ENCODE data around the gene PPM1K.

Gene PPM1K

DNA sequence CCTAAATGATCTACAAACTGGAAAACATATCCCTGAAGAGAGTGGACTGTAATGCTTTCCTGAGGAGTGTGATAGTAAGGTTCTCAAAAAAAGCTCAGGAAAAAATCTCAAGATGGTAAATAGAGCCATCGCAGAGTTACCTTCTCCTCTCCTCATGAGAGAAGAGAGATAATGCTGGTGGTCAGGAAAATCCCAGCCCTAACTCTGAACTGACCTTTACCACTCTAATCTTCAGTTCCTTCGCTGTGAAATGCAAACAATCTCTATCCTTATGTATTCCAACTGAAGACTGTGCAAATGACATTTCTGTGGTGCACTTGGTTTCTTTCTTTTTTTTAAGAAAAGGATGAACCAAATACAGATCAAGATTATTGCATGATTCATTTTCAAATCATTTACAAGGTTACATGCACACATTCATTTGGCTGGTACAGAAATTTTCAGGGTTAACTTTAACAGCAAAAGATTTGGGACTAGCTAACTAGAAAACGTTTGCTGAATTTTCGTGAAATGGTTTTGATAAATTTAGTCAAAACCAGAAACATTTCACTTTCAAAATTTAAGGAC lies 8.3 kb downstream of the PPM1K start:
- no peak overlapping the region for H3K27ac ChIP-seq

DNA sequence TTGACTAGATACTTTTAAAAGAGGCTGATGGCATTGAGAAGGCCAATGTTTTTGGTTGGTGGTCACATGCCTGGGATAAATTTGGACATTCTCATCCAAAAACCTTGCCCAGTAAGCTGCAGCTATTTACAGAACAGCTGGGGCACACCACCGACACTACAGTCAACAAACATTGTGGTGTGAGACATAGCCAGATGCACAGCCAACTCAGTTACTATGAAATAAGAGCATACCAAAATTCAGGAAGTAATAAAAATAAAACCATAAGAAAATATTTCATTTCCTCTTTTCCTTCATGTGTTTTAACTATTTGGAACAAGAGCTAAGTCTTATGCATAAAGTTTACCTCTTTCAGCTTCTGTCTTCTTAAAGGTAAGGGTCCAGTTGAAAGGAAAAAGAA lies 8.8 kb downstream of the PPM1K start:
- TF ChIP-seq, protein P1, sequence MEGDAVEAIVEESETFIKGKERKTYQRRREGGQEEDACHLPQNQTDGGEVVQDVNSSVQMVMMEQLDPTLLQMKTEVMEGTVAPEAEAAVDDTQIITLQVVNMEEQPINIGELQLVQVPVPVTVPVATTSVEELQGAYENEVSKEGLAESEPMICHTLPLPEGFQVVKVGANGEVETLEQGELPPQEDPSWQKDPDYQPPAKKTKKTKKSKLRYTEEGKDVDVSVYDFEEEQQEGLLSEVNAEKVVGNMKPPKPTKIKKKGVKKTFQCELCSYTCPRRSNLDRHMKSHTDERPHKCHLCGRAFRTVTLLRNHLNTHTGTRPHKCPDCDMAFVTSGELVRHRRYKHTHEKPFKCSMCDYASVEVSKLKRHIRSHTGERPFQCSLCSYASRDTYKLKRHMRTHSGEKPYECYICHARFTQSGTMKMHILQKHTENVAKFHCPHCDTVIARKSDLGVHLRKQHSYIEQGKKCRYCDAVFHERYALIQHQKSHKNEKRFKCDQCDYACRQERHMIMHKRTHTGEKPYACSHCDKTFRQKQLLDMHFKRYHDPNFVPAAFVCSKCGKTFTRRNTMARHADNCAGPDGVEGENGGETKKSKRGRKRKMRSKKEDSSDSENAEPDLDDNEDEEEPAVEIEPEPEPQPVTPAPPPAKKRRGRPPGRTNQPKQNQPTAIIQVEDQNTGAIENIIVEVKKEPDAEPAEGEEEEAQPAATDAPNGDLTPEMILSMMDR (conservative IDR thresholded peaks at IDR 0.05): no peak
- H3K27ac ChIP-seq: no peak overlapping the region

More for the DNA sequence above, 8.3 kb downstream of the PPM1K start:
- TF ChIP-seq, protein P1 (conservative IDR thresholded peaks at IDR 0.05): no peak

DNA sequence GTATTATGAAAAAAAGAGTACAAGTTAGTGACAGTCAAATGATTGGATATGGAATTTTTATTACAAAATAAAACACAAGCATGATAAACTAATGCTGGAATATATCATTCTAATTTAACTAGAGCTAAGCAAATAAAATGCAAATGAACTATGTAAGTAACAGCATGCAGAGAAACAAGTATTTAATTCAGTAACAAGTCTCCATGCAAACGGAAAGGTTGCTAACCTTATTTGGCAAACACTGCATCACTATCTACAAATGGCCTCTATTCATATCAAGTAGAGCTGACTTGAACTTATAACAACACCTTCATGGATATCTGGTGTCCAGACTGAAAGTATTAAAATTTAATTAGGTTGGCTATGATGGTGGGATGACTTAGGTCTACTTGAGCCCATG lies 15.4 kb downstream of the PPM1K start:
- no peak overlapping the region for H3K27ac ChIP-seq
- TF ChIP-seq, protein P1 (conservative IDR thresholded peaks at IDR 0.05): no peak

DNA sequence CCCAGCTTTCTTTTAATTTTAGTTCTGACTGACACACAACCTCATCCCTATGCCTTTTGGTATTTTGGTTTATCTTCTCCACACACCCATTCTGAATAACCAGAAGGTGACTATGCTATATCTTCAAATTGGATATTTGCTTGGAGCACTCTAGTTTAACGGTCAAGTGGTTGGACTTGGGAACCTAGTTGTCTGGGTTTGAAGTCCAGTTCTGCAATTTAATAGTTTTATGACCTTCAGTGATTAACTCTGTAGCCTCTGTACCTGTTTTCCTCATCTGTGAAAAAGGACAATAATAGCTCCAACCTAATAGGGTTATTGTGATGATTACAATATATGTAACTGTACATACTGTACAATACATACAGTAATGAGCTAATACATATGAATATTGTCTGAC lies 20.0 kb downstream of the PPM1K start:
- no peak overlapping the region for H3K27ac ChIP-seq
- TF ChIP-seq, protein P1 (conservative IDR thresholded peaks at IDR 0.05): no peak

DNA sequence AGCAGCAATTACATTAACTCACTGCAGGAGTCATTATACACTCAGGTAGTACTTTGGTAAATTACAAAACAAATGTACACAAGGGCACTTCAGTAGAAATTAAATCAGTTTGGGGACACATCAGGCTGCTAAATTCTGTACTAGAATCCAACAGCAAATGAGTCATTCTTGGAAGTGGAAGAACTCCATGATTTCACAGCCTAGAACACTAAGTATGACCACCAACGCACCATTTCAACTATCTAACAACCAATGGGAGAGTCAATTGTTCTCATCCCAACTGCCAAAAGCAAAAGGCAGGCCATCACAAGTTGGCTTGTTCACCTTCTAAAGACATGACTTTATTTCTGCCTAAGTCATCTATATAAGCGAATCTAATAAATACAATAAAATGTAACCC lies 26.6 kb downstream of the PPM1K start:
- H3K27ac ChIP-seq: no peak overlapping the region
- TF ChIP-seq, protein P1 (conservative IDR thresholded peaks at IDR 0.05): no peak

DNA sequence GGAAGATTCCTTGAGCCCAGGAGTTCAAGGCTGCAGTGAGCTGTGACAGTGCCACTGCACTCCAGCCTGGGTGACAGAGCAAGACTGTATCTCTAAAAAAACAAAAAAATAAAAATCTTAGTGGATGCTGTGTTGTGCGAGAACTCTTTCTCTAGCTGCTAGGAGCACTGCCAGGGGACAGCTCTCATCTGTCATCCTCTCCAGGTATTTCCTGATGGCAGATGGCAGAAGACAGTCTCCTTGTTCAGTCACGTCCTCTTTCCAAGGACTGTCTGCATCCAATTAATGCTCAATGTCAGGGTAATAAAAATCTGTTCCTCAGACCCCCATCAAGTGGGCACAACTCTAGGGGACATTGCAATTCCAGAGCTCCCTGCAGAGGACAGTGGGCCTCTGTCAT lies 29.2 kb downstream of the PPM1K start:
- TF ChIP-seq, protein P1 (conservative IDR thresholded peaks at IDR 0.05): no peak
- no peak overlapping the region for H3K27ac ChIP-seq

DNA sequence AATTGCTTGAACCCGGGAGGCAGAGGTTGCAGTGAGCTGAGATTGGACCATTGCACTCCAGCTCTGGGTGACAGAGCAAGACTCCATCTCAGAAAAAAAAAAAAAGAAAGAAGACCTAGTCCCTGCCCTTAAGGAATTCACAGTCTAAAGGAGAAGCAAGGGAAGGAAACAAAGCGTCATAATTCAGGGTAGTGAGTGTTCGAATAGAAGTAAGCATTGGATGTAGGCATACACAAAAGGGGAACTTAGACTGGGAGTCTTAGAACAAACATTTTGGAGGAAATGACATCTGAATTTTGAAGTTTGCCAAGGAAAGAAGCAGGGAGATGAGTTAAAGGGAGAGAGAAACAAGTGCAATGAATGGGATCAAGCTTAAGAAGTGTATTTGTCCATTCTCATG lies 32.4 kb downstream of the PPM1K start:
- TF ChIP-seq, protein P1 (conservative IDR thresholded peaks at IDR 0.05): no peak

More for the DNA sequence above, 32.4 kb downstream of the PPM1K start:
- H3K27ac ChIP-seq: no peak overlapping the region
